ENCODE measurements around the gene VPS9D1. TPM values are rescaled to one million over a fixed set of nuclear protein-coding genes. Genes with fewer than 3 reads are reported as not detected.

Gene VPS9D1
- total and polyA plus RNA-seq, 10 of the 15 experiments (the other 5 are each of a cell fraction or from before 2014, with no cell fraction given) = 0.65 to 4.2 (median 1.1) TPM

DNA sequence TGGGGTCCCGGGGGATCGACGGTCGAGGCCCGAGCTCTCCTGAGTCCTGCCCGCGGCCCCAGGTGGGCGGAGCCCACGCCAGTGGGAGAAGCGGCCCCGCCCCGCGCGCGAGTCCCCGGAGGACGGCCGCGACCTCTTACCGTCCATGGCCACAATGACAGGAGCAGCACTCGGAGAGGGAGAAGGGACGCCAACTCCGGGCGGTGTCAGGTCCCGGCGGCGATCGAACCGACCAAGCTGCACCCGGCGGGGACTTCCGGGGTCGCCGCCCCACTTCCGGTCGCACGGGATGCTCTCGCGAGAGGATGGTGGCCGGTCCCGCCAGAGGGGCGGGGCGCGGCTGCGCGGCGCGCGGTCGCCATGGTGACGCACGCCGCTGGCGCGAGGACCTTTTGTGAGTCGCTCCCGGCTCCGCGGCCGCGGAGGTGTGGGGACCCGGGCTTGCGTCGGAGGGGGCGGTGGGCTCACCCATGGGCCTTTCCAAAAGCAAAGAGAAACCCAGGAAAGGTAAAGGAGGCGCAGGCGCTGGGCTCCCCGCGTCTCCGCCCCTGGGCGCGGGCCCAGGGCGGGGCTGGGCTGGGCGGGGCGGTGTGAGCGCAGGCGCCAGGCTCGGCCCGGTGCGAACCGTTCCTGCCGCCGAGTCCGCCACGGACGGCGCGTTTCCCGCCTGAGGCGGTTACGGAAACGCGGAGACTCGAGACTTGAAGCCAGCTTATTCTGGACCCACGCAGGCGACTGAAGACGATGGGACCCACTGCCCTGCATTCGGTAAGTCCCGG lies 63.1 kb downstream of the VPS9D1 start, which contains the start of the genes CHMP1A and SPATA33 (continued):
- TF ChIP-seq, protein P1, sequence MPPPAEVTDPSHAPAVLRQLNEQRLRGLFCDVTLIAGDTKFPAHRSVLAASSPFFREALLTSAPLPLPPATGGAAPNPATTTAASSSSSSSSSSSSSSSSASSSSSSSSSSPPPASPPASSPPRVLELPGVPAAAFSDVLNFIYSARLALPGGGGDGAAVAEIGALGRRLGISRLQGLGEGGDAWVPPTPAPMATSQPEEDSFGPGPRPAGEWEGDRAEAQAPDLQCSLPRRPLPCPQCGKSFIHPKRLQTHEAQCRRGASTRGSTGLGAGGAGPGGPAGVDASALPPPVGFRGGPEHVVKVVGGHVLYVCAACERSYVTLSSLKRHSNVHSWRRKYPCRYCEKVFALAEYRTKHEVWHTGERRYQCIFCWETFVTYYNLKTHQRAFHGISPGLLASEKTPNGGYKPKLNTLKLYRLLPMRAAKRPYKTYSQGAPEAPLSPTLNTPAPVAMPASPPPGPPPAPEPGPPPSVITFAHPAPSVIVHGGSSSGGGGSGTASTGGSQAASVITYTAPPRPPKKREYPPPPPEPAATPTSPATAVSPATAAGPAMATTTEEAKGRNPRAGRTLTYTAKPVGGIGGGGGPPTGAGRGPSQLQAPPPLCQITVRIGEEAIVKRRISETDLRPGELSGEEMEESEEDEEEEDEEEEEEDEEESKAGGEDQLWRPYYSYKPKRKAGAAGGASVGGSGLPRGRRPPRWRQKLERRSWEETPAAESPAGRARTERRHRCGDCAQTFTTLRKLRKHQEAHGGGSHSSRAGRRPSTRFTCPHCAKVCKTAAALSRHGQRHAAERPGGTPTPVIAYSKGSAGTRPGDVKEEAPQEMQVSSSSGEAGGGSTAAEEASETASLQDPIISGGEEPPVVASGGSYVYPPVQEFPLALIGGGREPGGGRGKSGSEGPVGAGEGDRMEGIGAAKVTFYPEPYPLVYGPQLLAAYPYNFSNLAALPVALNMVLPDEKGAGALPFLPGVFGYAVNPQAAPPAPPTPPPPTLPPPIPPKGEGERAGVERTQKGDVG (CRISPR knock-in tag; IDR thresholded peaks at IDR 0.05) = no peak
- TF ChIP-seq BCL11A (IDR thresholded peaks at IDR 0.05; ENCODE audit: low read depth, low read length) (0 out of 2 replicates have a peak, but pooled peaks have one; percentile 13), IKZF1 (conservative IDR thresholded peaks at IDR 0.05) (peak; percentile 62), ZSCAN29 (IDR thresholded peaks at IDR 0.05) (0 out of 2 replicates have a peak, but pooled peaks have one; percentile 7), GATAD2B (conservative IDR thresholded peaks at IDR 0.05; ENCODE audit: low read depth) (peak; percentile 97), TCF3 (IDR thresholded peaks at IDR 0.05; ENCODE audit: borderline replicate concordance, insufficient read depth, low read depth, low read length) (0 out of 2 replicates have a peak, but pooled peaks have one; percentile 42), BMI1 (IDR thresholded peaks at IDR 0.05; ENCODE audit: borderline replicate concordance) (peak; percentile 93), YY1 (IDR thresholded peaks at IDR 0.05; ENCODE audit: low read depth, low read length) (peak; percentile 66; the same call in 1 of the 2 replicates), IKZF2 (IDR thresholded peaks at IDR 0.05) (peak in 1 of 2 experiments; percentile 16; a peak in 1 of 4 replicates), NR2F1 (conservative IDR thresholded peaks at IDR 0.05) (peak; percentile 95), MYC (IDR thresholded peaks at IDR 0.05; ENCODE audit: insufficient read depth, insufficient read length, insufficient replicate concordance, low read length, severe bottlenecking) (no peak), SP1 (IDR thresholded peaks at IDR 0.05; ENCODE audit: low read depth, low read length) (no peak), CBFB (IDR thresholded peaks at IDR 0.05; ENCODE audit: low read depth) (no peak; the same call in 1 of the 2 replicates), HCFC1 (IDR thresholded peaks at IDR 0.05; ENCODE audit: low read length) (peak; percentile 50; the same call in 1 of the 2 replicates), SMARCA5 (IDR thresholded peaks at IDR 0.05) (no peak), FOXM1 (IDR thresholded peaks at IDR 0.05; ENCODE audit: low read depth, low read length) (no peak), EP300 (IDR thresholded peaks at IDR 0.05; ENCODE audit: borderline replicate concordance in 1 of 2, control insufficient read depth in 1 of 2, low read depth in 2 of 2, low read length in 2 of 2) (0 out of 4 replicates have a peak, but pooled peaks of 1 of the 2 experiments have one; percentile 22)
- TF ChIP-seq, protein P2, sequence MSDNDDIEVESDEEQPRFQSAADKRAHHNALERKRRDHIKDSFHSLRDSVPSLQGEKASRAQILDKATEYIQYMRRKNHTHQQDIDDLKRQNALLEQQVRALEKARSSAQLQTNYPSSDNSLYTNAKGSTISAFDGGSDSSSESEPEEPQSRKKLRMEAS (IDR thresholded peaks at IDR 0.05; ENCODE audit: low read depth, low read length) = no peak; the same call in 1 of the 2 replicates
- TF ChIP-seq, protein P3, sequence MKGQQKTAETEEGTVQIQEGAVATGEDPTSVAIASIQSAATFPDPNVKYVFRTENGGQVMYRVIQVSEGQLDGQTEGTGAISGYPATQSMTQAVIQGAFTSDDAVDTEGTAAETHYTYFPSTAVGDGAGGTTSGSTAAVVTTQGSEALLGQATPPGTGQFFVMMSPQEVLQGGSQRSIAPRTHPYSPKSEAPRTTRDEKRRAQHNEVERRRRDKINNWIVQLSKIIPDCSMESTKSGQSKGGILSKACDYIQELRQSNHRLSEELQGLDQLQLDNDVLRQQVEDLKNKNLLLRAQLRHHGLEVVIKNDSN (IDR thresholded peaks at IDR 0.05; ENCODE audit: borderline replicate concordance, extremely low read length, insufficient read depth, low read depth, low read length) = no peak
- TF ChIP-seq, protein P4, sequence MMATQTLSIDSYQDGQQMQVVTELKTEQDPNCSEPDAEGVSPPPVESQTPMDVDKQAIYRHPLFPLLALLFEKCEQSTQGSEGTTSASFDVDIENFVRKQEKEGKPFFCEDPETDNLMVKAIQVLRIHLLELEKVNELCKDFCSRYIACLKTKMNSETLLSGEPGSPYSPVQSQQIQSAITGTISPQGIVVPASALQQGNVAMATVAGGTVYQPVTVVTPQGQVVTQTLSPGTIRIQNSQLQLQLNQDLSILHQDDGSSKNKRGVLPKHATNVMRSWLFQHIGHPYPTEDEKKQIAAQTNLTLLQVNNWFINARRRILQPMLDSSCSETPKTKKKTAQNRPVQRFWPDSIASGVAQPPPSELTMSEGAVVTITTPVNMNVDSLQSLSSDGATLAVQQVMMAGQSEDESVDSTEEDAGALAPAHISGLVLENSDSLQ (IDR thresholded peaks at IDR 0.05) = 0 out of 2 replicates have a peak, but pooled peaks have one; percentile 17

Measured in GM12878 (cell line).